Measurements from ENCODE around the gene KMT5B. TPM values are rescaled to one million over a fixed set of nuclear protein-coding genes. Genes with fewer than 3 reads are reported as not detected.

The KMT5B gene
- total RNA-seq, result 42.7 and 43.7 TPM in 2 replicates
- long read RNA-seq, partial matches to known transcripts, result 13 of 29 reads
- long read RNA-seq, other reads (novel, unspliced or antisense), result 16 of 29 reads

- Mint-ChIP-seq H3K36me3 (ENCODE audit: low read depth) (no peaks in the 10 kb centered on the region), H3K4me3 (peak within 1 kb of the TSS; percentile 90), H3K27ac (ENCODE audit: unreplicated experiment) (peak within 1 kb of the TSS; percentile 96), H3K4me1 (peaks cover 48% of the 10 kb centered on the region), H3K27me3 (ENCODE audit: low read depth) (peaks cover 30% of the 10 kb centered on the region), H3K9me3 (no peaks in the 10 kb centered on the region)
- DNase-seq (ENCODE audit: low read depth, low spot score), result peak; percentile 66
- no peak for TF ChIP-seq CTCF (conservative IDR thresholded peaks at IDR 0.05)
Observed at GRCh38 chr11:68213135-68213515, at the start of gene KMT5B. Gene KMT5B (minus strand): TSS chr11:68213296. CDS start chr11:68190076, 23,220 bp downstream.

GRCh38 chr11:68262544-68262827 lies 49.4 kb upstream of the KMT5B start:
- Mint-ChIP-seq H3K27me3 (ENCODE audit: low read depth) (peaks cover 2% of the 10 kb centered on the region), H3K36me3 (ENCODE audit: low read depth) (peaks cover 23% of the 10 kb centered on the region), H3K4me1 (peaks cover 16% of the 10 kb centered on the region), H3K27ac (ENCODE audit: unreplicated experiment) (no peak overlapping the region), H3K9me3 (no peaks in the 10 kb centered on the region), H3K4me3 (no peak overlapping the region)
- no peak for TF ChIP-seq CTCF (conservative IDR thresholded peaks at IDR 0.05)
- DNase-seq (ENCODE audit: low read depth, low spot score), result no peak

GRCh38 chr11:68261749-68262543 lies 48.9 kb upstream of the KMT5B start:
- TF ChIP-seq CTCF (conservative IDR thresholded peaks at IDR 0.05), result no peak
- no peak overlapping the region for H3K27ac Mint-ChIP-seq (ENCODE audit: unreplicated experiment)
- no peak for DNase-seq (ENCODE audit: low read depth, low spot score)
- H3K36me3 Mint-ChIP-seq (ENCODE audit: low read depth), result peaks cover 25% of the 10 kb centered on the region
- H3K4me3 Mint-ChIP-seq, result no peak overlapping the region
- peaks cover 15% of the 10 kb centered on the region for H3K4me1 Mint-ChIP-seq
- H3K27me3 Mint-ChIP-seq (ENCODE audit: low read depth), result peaks cover 3% of the 10 kb centered on the region
- no peaks in the 10 kb centered on the region for H3K9me3 Mint-ChIP-seq

- no peak for TF ChIP-seq CTCF (conservative IDR thresholded peaks at IDR 0.05)
- Mint-ChIP-seq H3K9me3 (no peaks in the 10 kb centered on the region), H3K4me3 (no peak overlapping the region), H3K27ac (ENCODE audit: unreplicated experiment) (peak overlapping the region; percentile 13), H3K36me3 (ENCODE audit: low read depth) (peaks cover 22% of the 10 kb centered on the region), H3K4me1 (peaks cover 11% of the 10 kb centered on the region), H3K27me3 (ENCODE audit: low read depth) (peaks cover 3% of the 10 kb centered on the region)
- DNase-seq (ENCODE audit: low read depth, low spot score), result no peak
Observed at GRCh38 chr11:68261006-68261405, 47.9 kb upstream of the KMT5B start.

GRCh38 chr11:68260484-68260883 lies 47.4 kb upstream of the KMT5B start:
- Mint-ChIP-seq H3K36me3 (ENCODE audit: low read depth) (peaks cover 22% of the 10 kb centered on the region), H3K4me1 (peaks cover 10% of the 10 kb centered on the region), H3K27me3 (ENCODE audit: low read depth) (peaks cover 3% of the 10 kb centered on the region), H3K9me3 (no peaks in the 10 kb centered on the region), H3K4me3 (no peak overlapping the region), H3K27ac (ENCODE audit: unreplicated experiment) (peak overlapping the region; percentile 13)
- TF ChIP-seq CTCF (conservative IDR thresholded peaks at IDR 0.05), result no peak
- DNase-seq (ENCODE audit: low read depth, low spot score), result no peak
